Fibroblast of the aortic adventitia (primary cell): Measurements from ENCODE around the gene SLC43A2. TPM values are rescaled to one million over a fixed set of nuclear protein-coding genes. Genes with fewer than 3 reads are reported as not detected.

ENCODE experiments used
- DNase-seq: peaks from one replicate; pipeline ENCODE4 v3.0.0-alpha.2; 2010; ENCODE audit warnings: low read depth
- H3K4me3 ChIP-seq: 2 replicates; pipeline ENCODE4 v1.5.1; 2011; ENCODE audit warnings: low read depth, mild to moderate bottlenecking, control low read depth, low read length, moderate library complexity
- CTCF ChIP-seq: IDR thresholded peaks from 2 replicates; pipeline ENCODE4 v1.5.1; 2011; ENCODE audit warnings: mild to moderate bottlenecking, low read length, control low read depth, inconsistent platforms; ENCODE audit not compliant: insufficient read depth
- total RNA-seq: library from RNA; depleted of rRNA; stranded (reverse); fragments of >200 nt; gene quantifications from 2 replicates; pipeline ENCODE4 v1.2.3, GENCODE V29; 2012; ENCODE audit warnings: low replicate concordance

The SLC43A2 gene
- total RNA-seq, 1 donor: 3.0 TPM

GRCh38 chr17:1651559-1651844, 22.9 kb upstream of the SLC43A2 start:
- TF ChIP-seq CTCF: no peak
- no peak overlapping the region for H3K4me3 ChIP-seq

GRCh38 chr17:1650731-1651558, 22.3 kb upstream of the SLC43A2 start:
- no peak overlapping the region for H3K4me3 ChIP-seq
- DNase-seq: no peak
- no peak for TF ChIP-seq CTCF

More at GRCh38 chr17:1651559-1651844, 22.9 kb upstream of the SLC43A2 start:
- DNase-seq: no peak

- TF ChIP-seq CTCF: no peak
- H3K4me3 ChIP-seq: peak within 1 kb of the TSS; percentile 68
- peak; percentile 49 for DNase-seq
Observed at GRCh38 chr17:1649844-1650501, 21.3 kb upstream of the SLC43A2 start, which contains the start of gene RILP. Gene RILP, minus strand, starts transcription at chr17:1649866. Its CDS starts 62 bp downstream, at chr17:1649804.

- peak overlapping the region; percentile 68 for H3K4me3 ChIP-seq
- TF ChIP-seq CTCF: peak; percentile 89
- peak; percentile 96 for DNase-seq
Observed at GRCh38 chr17:1648963-1649843, 20.6 kb upstream of the SLC43A2 start.

GRCh38 chr17:1648173-1648962, 19.7 kb upstream of the SLC43A2 start:
- peak; percentile 20 for DNase-seq
- peak overlapping the region; percentile 65 for H3K4me3 ChIP-seq
- peak; percentile 30 for TF ChIP-seq CTCF

- peak overlapping the region; percentile 65 for H3K4me3 ChIP-seq
- DNase-seq: no peak
- TF ChIP-seq CTCF: no peak
Observed at GRCh38 chr17:1647802-1648171, 19.2 kb upstream of the SLC43A2 start.
